H1 (cell line): Measurements from ENCODE around the gene POLD4. TPM values are rescaled to one million over a fixed set of nuclear protein-coding genes. Genes with fewer than 3 reads are reported as not detected.

Experiments used
- CTCF ChIA-PET: fragments of 300-600 bp; sonication (Branson Sonifier 250); formaldehyde crosslinking; loops from one replicate; lab custom pipeline; 2021; ENCODE audit not compliant: partially characterized antibody; lab: Charles Lee
- POLR2A ChIA-PET: fragments of 300-600 bp; sonication (Branson Sonifier 250); formaldehyde crosslinking; loops from one replicate; lab custom pipeline; 2021; ENCODE audit warnings: inconsistent platforms; ENCODE audit not compliant: partially characterized antibody; lab: Charles Lee
- DNase-seq, 2 experiments: peaks; one replicate each; pipeline versions ENCODE4 v3.0.0 to v3.0.0-alpha.2; 2010 to 2022; ENCODE audit warnings: low spot score in 2 of 2, low read depth in 1 of 2, mixed read lengths in 1 of 2
- FAIRE-seq: peaks from 2 replicates; lab custom pipeline; 2011; peaks lifted over from hg19 to GRCh38; lab: Jason Lieb, UNC
- H2AFZ ChIP-seq: 2 replicates; pipeline ENCODE4 v1.8.1; 2012; ENCODE audit warnings: low read length, inconsistent platforms
- H2AK5ac ChIP-seq: 2 replicates; pipeline ENCODE4 v1.6.1; 2013; ENCODE audit warnings: low read depth, low read length
- H2BK120ac ChIP-seq: replicated peaks from 2 replicates; pipeline ENCODE3; 2013; ENCODE audit warnings: low read depth, low read length, inconsistent platforms
- H2BK12ac ChIP-seq: 2 replicates; pipeline ENCODE4 v1.6.1; 2013; ENCODE audit warnings: low read depth, low read length
- H2BK15ac ChIP-seq: 2 replicates; pipeline ENCODE4 v1.6.1; 2013; ENCODE audit warnings: low read length
- H2BK20ac ChIP-seq: 2 replicates; pipeline ENCODE4 v1.6.1; 2013; ENCODE audit warnings: low read length
- H2BK5ac ChIP-seq: 2 replicates; pipeline ENCODE4 v1.6.1; 2013; ENCODE audit warnings: low read depth, low read length
- H3K14ac ChIP-seq: 2 replicates; pipeline ENCODE4 v1.6.1; 2013; ENCODE audit warnings: inconsistent platforms; ENCODE audit not compliant: insufficient read length
- H3K18ac ChIP-seq: 2 replicates; pipeline ENCODE4 v1.6.1; 2013; ENCODE audit warnings: low read length; ENCODE audit errors: extremely low read depth
- H3K23ac ChIP-seq: 2 replicates; pipeline ENCODE4 v1.6.1; 2013; ENCODE audit warnings: inconsistent platforms; ENCODE audit not compliant: insufficient read length
- H3K23me2 ChIP-seq: 2 replicates; pipeline ENCODE4 v1.6.1; 2013; ENCODE audit warnings: low read depth, low read length
- H3K27ac ChIP-seq: 2 replicates; pipeline ENCODE4 v1.6.1; 2011; ENCODE audit warnings: low read depth, low read length, inconsistent platforms
- H3K27me3 ChIP-seq, 4 experiments: replicated peaks in 1 of 4; 1 replicate in 1 of 4; 2 replicates in 3 of 4; pipeline versions ENCODE4 v1.6.1 to v1.8.1; 2011 to 2013; ENCODE audit warnings: low read length in 3 of 4, mild to moderate bottlenecking in 3 of 4, inconsistent platforms in 2 of 4, mixed read lengths in 2 of 4, moderate library complexity in 1 of 4; ENCODE audit not compliant: control insufficient read depth in 3 of 4, insufficient read depth in 3 of 4; ENCODE audit errors: extremely low read depth in 1 of 4
- H3K36me3 ChIP-seq, 4 experiments: 2 replicates each; pipeline versions ENCODE4 v1.6.1 to v1.8.1; 2011 to 2013; ENCODE audit warnings: mild to moderate bottlenecking in 4 of 4, low read length in 3 of 4, moderate library complexity in 2 of 4, control low read depth in 1 of 4, inconsistent platforms in 1 of 4; ENCODE audit not compliant: insufficient read depth in 4 of 4, control insufficient read depth in 2 of 4
- H3K4ac ChIP-seq: replicated peaks from 2 replicates; pipeline ENCODE3; 2013; ENCODE audit warnings: low read length, low read depth, mixed read lengths, inconsistent platforms; ENCODE audit not compliant: insufficient read length
- H3K4me1 ChIP-seq, 4 experiments: replicated peaks in 1 of 4; 1 replicate in 1 of 4; 2 replicates in 3 of 4; pipeline versions ENCODE4 v1.6.1 to v1.8.1; 2011 to 2013; ENCODE audit warnings: low read length in 3 of 4, inconsistent platforms in 2 of 4, mixed read lengths in 1 of 4; ENCODE audit not compliant: insufficient read depth in 4 of 4, control insufficient read depth in 3 of 4
- H3K4me2 ChIP-seq, 2 experiments: 2 replicates each; pipeline versions ENCODE4 v1.6.1 to v1.8.1; 2011 to 2013; ENCODE audit warnings: low read depth in 2 of 2, low read length in 2 of 2, control low read depth in 1 of 2, inconsistent platforms in 1 of 2, mild to moderate bottlenecking in 1 of 2; ENCODE audit not compliant: insufficient read depth in 1 of 2
- H3K4me3 ChIP-seq, 4 experiments: fragments of 200-600, 300-600 bp in 1 of 4; sonication (generic), shearing (Covaris generic), sonication (Bioruptor Twin) in 1 of 4; 2 replicates each; pipeline versions ENCODE4 v1.5.1 to v1.8.1; 2011 to 2016; ENCODE audit warnings: low read length in 4 of 4, low read depth in 3 of 4, control low read depth in 2 of 4, inconsistent platforms in 2 of 4, mild to moderate bottlenecking in 2 of 4, mixed read lengths in 1 of 4, moderate library complexity in 1 of 4; ENCODE audit not compliant: insufficient read depth in 2 of 4; ENCODE audit errors: extremely low read depth in 1 of 4
- H3K56ac ChIP-seq: replicated peaks from 2 replicates; pipeline ENCODE3; 2013; ENCODE audit warnings: low read depth, mild to moderate bottlenecking, mixed read lengths, low read length, inconsistent platforms; ENCODE audit not compliant: insufficient read length
- H3K79me1 ChIP-seq: 2 replicates; pipeline ENCODE4 v1.6.1; 2013; ENCODE audit warnings: low read depth, low read length, control low read depth
- H3K79me2 ChIP-seq, 2 experiments: 2 replicates each; pipeline versions ENCODE4 v1.6.1 to v1.8.1; 2012 to 2013; ENCODE audit warnings: low read length in 2 of 2, mild to moderate bottlenecking in 2 of 2, inconsistent platforms in 1 of 2; ENCODE audit not compliant: insufficient read depth in 2 of 2, control insufficient read depth in 1 of 2
- H3K9ac ChIP-seq, 4 experiments: replicated peaks in 1 of 4; 1 replicate in 1 of 4; 2 replicates in 3 of 4; pipeline versions ENCODE4 v1.6.1 to v1.8.1; 2011 to 2013; ENCODE audit warnings: low read depth in 3 of 4, low read length in 3 of 4, control low read depth in 2 of 4, mild to moderate bottlenecking in 2 of 4, moderate library complexity in 2 of 4, inconsistent platforms in 1 of 4; ENCODE audit errors: extremely low read depth in 1 of 4
- H3K9me3 ChIP-seq, 2 experiments: 2 replicates each; pipeline versions ENCODE4 v1.6.1 to v1.8.1; 2012 to 2013; ENCODE audit warnings: mild to moderate bottlenecking in 2 of 2, moderate library complexity in 2 of 2, control low read depth in 1 of 2, inconsistent platforms in 1 of 2, low read depth in 1 of 2, low read length in 1 of 2, mixed read lengths in 1 of 2; ENCODE audit not compliant: insufficient read depth in 2 of 2
- H4K20me1 ChIP-seq, 2 experiments: replicated peaks in 1 of 2; 2 replicates each; pipeline versions ENCODE3 to v1.8.1; 2011 to 2013; ENCODE audit warnings: inconsistent platforms in 2 of 2, low read length in 2 of 2, mild to moderate bottlenecking in 1 of 2; ENCODE audit not compliant: insufficient read depth in 2 of 2, control insufficient read depth in 1 of 2
- H4K5ac ChIP-seq: 2 replicates; pipeline ENCODE4 v1.6.1; 2013; ENCODE audit warnings: low read length, low read depth, mixed read lengths, inconsistent platforms; ENCODE audit not compliant: insufficient read length
- H4K8ac ChIP-seq: 2 replicates; pipeline ENCODE4 v1.8.0; 2013; ENCODE audit warnings: mild to moderate bottlenecking, moderate library complexity, low read length, inconsistent platforms; ENCODE audit not compliant: insufficient read depth; ENCODE audit errors: extremely low read depth
- H4K91ac ChIP-seq: replicated peaks from 2 replicates; pipeline ENCODE3; 2013; ENCODE audit warnings: low read length, mixed read lengths, inconsistent platforms; ENCODE audit not compliant: insufficient read length
- ASH2L ChIP-seq: fragments of 200-600, 300-600 bp; sonication (generic); IDR thresholded peaks from one replicate; pipeline ENCODE4 v1.7.1; 2017; ENCODE audit warnings: low read length
- ATF3 ChIP-seq: IDR thresholded peaks from 2 replicates; pipeline ENCODE4 v1.6.1; 2011; ENCODE audit warnings: low read depth, mild to moderate bottlenecking, low read length; ENCODE audit not compliant: insufficient read depth
- BACH1 ChIP-seq: IDR thresholded peaks from 2 replicates; pipeline ENCODE4 v1.6.1; 2012; ENCODE audit warnings: low read length, improper control_type of control experiment
- CTBP2 ChIP-seq: IDR thresholded peaks from 2 replicates; pipeline ENCODE4 v1.7.0; 2011; ENCODE audit warnings: borderline replicate concordance, mild to moderate bottlenecking, moderate library complexity, mixed read lengths, low read length; ENCODE audit not compliant: insufficient read depth, insufficient read length
- EZH2 ChIP-seq: fragments of 200-600 bp; sonication (generic); IDR thresholded peaks from 2 replicates; pipeline ENCODE4 v1.7.1; 2012; ENCODE audit warnings: low read depth, mild to moderate bottlenecking, moderate library complexity, low read length, inconsistent platforms; ENCODE audit not compliant: severe bottlenecking
- JUN ChIP-seq: IDR thresholded peaks from 2 replicates; pipeline ENCODE4 v1.6.1; 2011; ENCODE audit warnings: low read depth, mild to moderate bottlenecking, improper control_type of control experiment, low read length
- JUND ChIP-seq: IDR thresholded peaks from 2 replicates; pipeline ENCODE4 v1.6.1; 2011; ENCODE audit warnings: mild to moderate bottlenecking, improper control_type of control experiment, low read length
- POLR2A ChIP-seq, 2 experiments: IDR thresholded peaks; 1 replicate in 1 of 2; 2 replicates in 1 of 2; pipeline ENCODE4 v1.6.1; 2011; ENCODE audit warnings: low read depth in 2 of 2, low read length in 2 of 2, mild to moderate bottlenecking in 2 of 2; ENCODE audit errors: control extremely low read depth in 1 of 2
- RBBP5 ChIP-seq: IDR thresholded peaks from 2 replicates; pipeline ENCODE4 v1.7.1; 2012; ENCODE audit warnings: low read depth, mild to moderate bottlenecking, inconsistent platforms, low read length, moderate library complexity, borderline replicate concordance
- RNF2 ChIP-seq: fragments of 200-900, 300-1000 bp; sonication (generic); IDR thresholded peaks from 2 replicates; pipeline ENCODE4 v1.7.1; 2016; ENCODE audit warnings: borderline replicate concordance, low read depth, mild to moderate bottlenecking, antibody characterized with exemption, low read length; ENCODE audit not compliant: poor library complexity, severe bottlenecking; ENCODE audit errors: missing control alignments
- SAP30 ChIP-seq: fragments of 300-600 bp; sonication (generic); IDR thresholded peaks from 2 replicates; pipeline ENCODE4 v1.7.1; 2012; ENCODE audit warnings: low read length, moderate library complexity, mild to moderate bottlenecking, inconsistent platforms; ENCODE audit not compliant: insufficient read depth, insufficient replicate concordance
- SP2 ChIP-seq: IDR thresholded peaks from 2 replicates; pipeline ENCODE4 v1.6.1; 2012; ENCODE audit warnings: mild to moderate bottlenecking, low read length, inconsistent platforms
- WGBS, 2 experiments: shearing (Covaris generic) in 1 of 2; methylation state at CpG; one replicate each; pipeline versions ENCODE4 v1.1.6 to v1.1.7; 2013 to 2015; ENCODE audit warnings: low lambda C conversion rate in 2 of 2, mixed read lengths in 2 of 2, inconsistent platforms in 1 of 2, low coverage in 1 of 2, missing lambda C conversion rate in 1 of 2; ENCODE audit not compliant: insufficient replicate concordance in 2 of 2, insufficient coverage in 1 of 2, insufficient read length in 1 of 2; ENCODE audit errors: extremely low coverage in 1 of 2, missing lambda C conversion rate in 1 of 2; 5-methylcytosine and 5-hydroxymethylcytosine counted together
- polyA plus RNA-seq, 7 experiments: library from polyadenylated mRNA; depleted of rRNA in 3 of 7; stranded (reverse) in 5 of 7; unstranded in 2 of 7; fragments of >200 nt in 5 of 7; fragments of 200-250 nt in 2 of 7; gene quantifications; 1 replicate in 5 of 7; 2 replicates in 1 of 7; 4 replicates in 1 of 7; pipeline versions ENCODE4 v1.2.1 to v1.2.3, GENCODE V29; 2011 to 2013; ENCODE audit warnings: missing spikeins in 2 of 7, mixed read lengths in 2 of 7
- total RNA-seq: library from RNA; stranded (reverse); fragmentation: NEBNext Ultra II Directional; extraction: Animal tissue kit (Norgen Biotek cat#: 25700); gene quantifications from 2 replicates; pipeline ENCODE4 v1.2.1, GENCODE V29; 2021

POLD4 gene
- total and polyA plus RNA-seq, 2 of the 8 experiments (the other 6 are each of a cell fraction or from before 2014, with no cell fraction given): 21.2 to 46.7 TPM

- no peak overlapping the region for H3K23ac ChIP-seq
- H3K27me3 ChIP-seq: peaks cover 0 to 33% (median 26%) of the 10 kb centered on the region in 4 experiments; a peak in 6 of 7 replicates
- no peak overlapping the region for H4K91ac ChIP-seq
- no peak overlapping the region for H3K27ac ChIP-seq
- H3K4me1 ChIP-seq: peaks cover 0 to 26% (median 20%) of the 10 kb centered on the region in 4 experiments; a peak in 6 of 7 replicates
- ChIA-PET POLR2A (interaction anchor here (2.3 to 4.1 kb wide), 2 partner anchors 9 to 14 kb away, joined by 8 to 16 read pairs; partner anchors contain the start of gene POLD4), CTCF (interaction anchor here (0.6 to 34.8 kb wide), 3 partner anchors 9 to 85 kb away, joined by 3 to 1305 read pairs (median 1305); partner anchors contain the start of genes CLCF1, POLD4 and RAD9A)
- no peak overlapping the region for H2AFZ ChIP-seq
- no peak overlapping the region for H3K56ac ChIP-seq
- no peak overlapping the region for H3K14ac ChIP-seq
- no peak overlapping the region for H2BK20ac ChIP-seq
- H3K23me2 ChIP-seq: peaks cover 7% of the 10 kb centered on the region; the same call in 1 of the 2 replicates
- no peaks in the 10 kb centered on the region for H3K9me3 ChIP-seq
- H4K5ac ChIP-seq: no peak overlapping the region
- H2BK120ac ChIP-seq: no peak overlapping the region
- no peak for FAIRE-seq
- H3K79me1 ChIP-seq: no peaks in the 10 kb centered on the region
- no peaks in the 10 kb centered on the region for H3K79me2 ChIP-seq
- no peak overlapping the region for H3K18ac ChIP-seq
- 0 out of 2 replicates have a peak overlapping the region, but pooled peaks have one; percentile 2 for H2BK12ac ChIP-seq
- H2BK5ac ChIP-seq: no peak overlapping the region
- H3K36me3 ChIP-seq: no peaks in the 10 kb centered on the region
- H3K4ac ChIP-seq: no peak overlapping the region
- H3K9ac ChIP-seq: no peak overlapping the region
- 0 out of 2 replicates have a peak overlapping the region, but pooled peaks have one; percentile 75 for H2AK5ac ChIP-seq
- 84% methylated on average over 6 of the region's 7 CpGs; no CpG with 5 or more reads in 1 of the 2 experiments for WGBS, 2 experiments
- no peak overlapping the region for H3K4me2 ChIP-seq
- peak overlapping the region; percentile 53; the same call in 1 of the 2 replicates for H2BK15ac ChIP-seq
- DNase-seq: no peak
- no peak overlapping the region for H4K8ac ChIP-seq
- H3K4me3 ChIP-seq: no peak overlapping the region
- H4K20me1 ChIP-seq: peaks cover 0 to 3% of the 10 kb centered on the region in 2 experiments
- TF ChIP-seq RBBP5 (no peak), ATF3 (no peak), POLR2A (IDR thresholded peaks at IDR 0.05; ENCODE audit: control extremely low read depth in 1 of 2, low read depth in 2 of 2, low read length in 2 of 2) (no peak), SAP30 (no peak), BACH1 (no peak), RNF2 (no peak), SP2 (no peak), JUN (no peak), ASH2L (no peak), JUND (no peak), CTBP2 (no peak), EZH2 (no peak)
Measured at GRCh38 chr11:67367761-67368227, 14.4 kb upstream of the POLD4 start.
